ENCODE results near the gene NEDD4L. TPM values are rescaled to one million over a fixed set of nuclear protein-coding genes. Genes with fewer than 3 reads are reported as not detected.

Gene NEDD4L
- total RNA-seq, 1 experiment from 2014 or later, result 42.9 TPM

- H3K4me1 ChIP-seq (ENCODE audit: control insufficient read depth, insufficient read depth, low read length), result no peaks in the 10 kb centered on the region
- H3K36me3 ChIP-seq (ENCODE audit: control insufficient read depth, insufficient read depth, low read length), result no peaks in the 10 kb centered on the region
- in situ Hi-C loops (cut with HindIII; ENCODE audit: low pct_unique_long_range_greater_than_20kb, low sequenced_read_pairs) (no loop called here), intact Hi-C loops (cut with micrococcal nuclease; ENCODE audit: unreplicated experiment) (no loop called here)
- no peak overlapping the region for H3K4me3 ChIP-seq (ENCODE audit: low read depth in 2 of 2, low read length in 2 of 2)
- H3K27ac ChIP-seq (ENCODE audit: low read length), result no peak overlapping the region
- CTCF ChIA-PET, result no interaction called here
- POLR2A ChIA-PET, result no interaction called here
- TF ChIP-seq TCF7L2 (IDR thresholded peaks at IDR 0.05; ENCODE audit: low read depth, low read length), result no peak
- TF ChIP-seq, protein P1, sequence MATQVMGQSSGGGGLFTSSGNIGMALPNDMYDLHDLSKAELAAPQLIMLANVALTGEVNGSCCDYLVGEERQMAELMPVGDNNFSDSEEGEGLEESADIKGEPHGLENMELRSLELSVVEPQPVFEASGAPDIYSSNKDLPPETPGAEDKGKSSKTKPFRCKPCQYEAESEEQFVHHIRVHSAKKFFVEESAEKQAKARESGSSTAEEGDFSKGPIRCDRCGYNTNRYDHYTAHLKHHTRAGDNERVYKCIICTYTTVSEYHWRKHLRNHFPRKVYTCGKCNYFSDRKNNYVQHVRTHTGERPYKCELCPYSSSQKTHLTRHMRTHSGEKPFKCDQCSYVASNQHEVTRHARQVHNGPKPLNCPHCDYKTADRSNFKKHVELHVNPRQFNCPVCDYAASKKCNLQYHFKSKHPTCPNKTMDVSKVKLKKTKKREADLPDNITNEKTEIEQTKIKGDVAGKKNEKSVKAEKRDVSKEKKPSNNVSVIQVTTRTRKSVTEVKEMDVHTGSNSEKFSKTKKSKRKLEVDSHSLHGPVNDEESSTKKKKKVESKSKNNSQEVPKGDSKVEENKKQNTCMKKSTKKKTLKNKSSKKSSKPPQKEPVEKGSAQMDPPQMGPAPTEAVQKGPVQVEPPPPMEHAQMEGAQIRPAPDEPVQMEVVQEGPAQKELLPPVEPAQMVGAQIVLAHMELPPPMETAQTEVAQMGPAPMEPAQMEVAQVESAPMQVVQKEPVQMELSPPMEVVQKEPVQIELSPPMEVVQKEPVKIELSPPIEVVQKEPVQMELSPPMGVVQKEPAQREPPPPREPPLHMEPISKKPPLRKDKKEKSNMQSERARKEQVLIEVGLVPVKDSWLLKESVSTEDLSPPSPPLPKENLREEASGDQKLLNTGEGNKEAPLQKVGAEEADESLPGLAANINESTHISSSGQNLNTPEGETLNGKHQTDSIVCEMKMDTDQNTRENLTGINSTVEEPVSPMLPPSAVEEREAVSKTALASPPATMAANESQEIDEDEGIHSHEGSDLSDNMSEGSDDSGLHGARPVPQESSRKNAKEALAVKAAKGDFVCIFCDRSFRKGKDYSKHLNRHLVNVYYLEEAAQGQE (IDR thresholded peaks at IDR 0.05; ENCODE audit: insufficient read depth in 1 of 2, low read depth in 2 of 2, low read length in 1 of 2), result no peak
- TF ChIP-seq SIN3A (IDR thresholded peaks at IDR 0.05; ENCODE audit: borderline replicate concordance, insufficient read depth, low read depth, low read length), result no peak
- no peak for TF ChIP-seq POLR2AphosphoS5 (IDR thresholded peaks at IDR 0.05; ENCODE audit: low read depth, low read length)
- no peak for TF ChIP-seq CTCF (IDR thresholded peaks at IDR 0.05)
- BruUV-seq (replicated peaks), result no TSS peak
- H3K27me3 ChIP-seq (ENCODE audit: control insufficient read depth, insufficient read depth, low read length), result no peaks in the 10 kb centered on the region
- ATAC-seq (no peak), DNase-seq (ENCODE audit: low read depth, low spot score) (no peak)
- no peaks in the 10 kb centered on the region for H3K9me3 ChIP-seq (ENCODE audit: control insufficient read depth, insufficient read depth, low read depth, low read length)
These were observed 203.4 kb downstream of the NEDD4L start for GRCh38 chr18:58247363-58247834.

GRCh38 chr18:58249712-58250111, 205.7 kb downstream of the NEDD4L start:
- intact Hi-C loops (cut with micrococcal nuclease; ENCODE audit: unreplicated experiment) (no loop called here), in situ Hi-C loops (cut with HindIII; ENCODE audit: low pct_unique_long_range_greater_than_20kb, low sequenced_read_pairs) (no loop called here)
- ChIA-PET POLR2A (interaction anchor here (0.5 kb wide), 1 partner anchor 173 kb away, joined by 4 read pairs; no protein-coding TSS in a partner anchor), CTCF (no interaction called here)
- Histone ChIP-seq H3K27ac (ENCODE audit: low read length) (no peak overlapping the region), H3K36me3 (ENCODE audit: control insufficient read depth, insufficient read depth, low read length) (no peaks in the 10 kb centered on the region), H3K27me3 (ENCODE audit: control insufficient read depth, insufficient read depth, low read length) (no peaks in the 10 kb centered on the region), H3K4me1 (ENCODE audit: control insufficient read depth, insufficient read depth, low read length) (no peaks in the 10 kb centered on the region; the same call in 1 of the 2 replicates), H3K9me3 (ENCODE audit: control insufficient read depth, insufficient read depth, low read depth, low read length) (no peaks in the 10 kb centered on the region), H3K4me3 (ENCODE audit: low read depth in 2 of 2, low read length in 2 of 2) (no peak overlapping the region)
- no peak for ATAC-seq
- no peak for TF ChIP-seq TCF7L2 (IDR thresholded peaks at IDR 0.05; ENCODE audit: low read depth, low read length)
- TF ChIP-seq SIN3A (IDR thresholded peaks at IDR 0.05; ENCODE audit: borderline replicate concordance, insufficient read depth, low read depth, low read length), result no peak
- no peak for TF ChIP-seq POLR2AphosphoS5 (IDR thresholded peaks at IDR 0.05; ENCODE audit: low read depth, low read length)
- TF ChIP-seq, protein P1 (IDR thresholded peaks at IDR 0.05; ENCODE audit: insufficient read depth in 1 of 2, low read depth in 2 of 2, low read length in 1 of 2), result no peak
- TF ChIP-seq CTCF (IDR thresholded peaks at IDR 0.05), result no peak
- BruUV-seq (replicated peaks), result no TSS peak
- DNase-seq (ENCODE audit: low read depth, low spot score), result no peak
